Epidermal melanocyte (primary cell): Measurements from ENCODE around the gene SLC15A1.

Experiments used
- DNase-seq: peaks from one replicate; pipeline ENCODE4 v3.0.0; 2011; ENCODE audit warnings: low spot score; ENCODE audit not compliant: insufficient read length

SLC15A1 gene, protein sequence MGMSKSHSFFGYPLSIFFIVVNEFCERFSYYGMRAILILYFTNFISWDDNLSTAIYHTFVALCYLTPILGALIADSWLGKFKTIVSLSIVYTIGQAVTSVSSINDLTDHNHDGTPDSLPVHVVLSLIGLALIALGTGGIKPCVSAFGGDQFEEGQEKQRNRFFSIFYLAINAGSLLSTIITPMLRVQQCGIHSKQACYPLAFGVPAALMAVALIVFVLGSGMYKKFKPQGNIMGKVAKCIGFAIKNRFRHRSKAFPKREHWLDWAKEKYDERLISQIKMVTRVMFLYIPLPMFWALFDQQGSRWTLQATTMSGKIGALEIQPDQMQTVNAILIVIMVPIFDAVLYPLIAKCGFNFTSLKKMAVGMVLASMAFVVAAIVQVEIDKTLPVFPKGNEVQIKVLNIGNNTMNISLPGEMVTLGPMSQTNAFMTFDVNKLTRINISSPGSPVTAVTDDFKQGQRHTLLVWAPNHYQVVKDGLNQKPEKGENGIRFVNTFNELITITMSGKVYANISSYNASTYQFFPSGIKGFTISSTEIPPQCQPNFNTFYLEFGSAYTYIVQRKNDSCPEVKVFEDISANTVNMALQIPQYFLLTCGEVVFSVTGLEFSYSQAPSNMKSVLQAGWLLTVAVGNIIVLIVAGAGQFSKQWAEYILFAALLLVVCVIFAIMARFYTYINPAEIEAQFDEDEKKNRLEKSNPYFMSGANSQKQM

DNA sequence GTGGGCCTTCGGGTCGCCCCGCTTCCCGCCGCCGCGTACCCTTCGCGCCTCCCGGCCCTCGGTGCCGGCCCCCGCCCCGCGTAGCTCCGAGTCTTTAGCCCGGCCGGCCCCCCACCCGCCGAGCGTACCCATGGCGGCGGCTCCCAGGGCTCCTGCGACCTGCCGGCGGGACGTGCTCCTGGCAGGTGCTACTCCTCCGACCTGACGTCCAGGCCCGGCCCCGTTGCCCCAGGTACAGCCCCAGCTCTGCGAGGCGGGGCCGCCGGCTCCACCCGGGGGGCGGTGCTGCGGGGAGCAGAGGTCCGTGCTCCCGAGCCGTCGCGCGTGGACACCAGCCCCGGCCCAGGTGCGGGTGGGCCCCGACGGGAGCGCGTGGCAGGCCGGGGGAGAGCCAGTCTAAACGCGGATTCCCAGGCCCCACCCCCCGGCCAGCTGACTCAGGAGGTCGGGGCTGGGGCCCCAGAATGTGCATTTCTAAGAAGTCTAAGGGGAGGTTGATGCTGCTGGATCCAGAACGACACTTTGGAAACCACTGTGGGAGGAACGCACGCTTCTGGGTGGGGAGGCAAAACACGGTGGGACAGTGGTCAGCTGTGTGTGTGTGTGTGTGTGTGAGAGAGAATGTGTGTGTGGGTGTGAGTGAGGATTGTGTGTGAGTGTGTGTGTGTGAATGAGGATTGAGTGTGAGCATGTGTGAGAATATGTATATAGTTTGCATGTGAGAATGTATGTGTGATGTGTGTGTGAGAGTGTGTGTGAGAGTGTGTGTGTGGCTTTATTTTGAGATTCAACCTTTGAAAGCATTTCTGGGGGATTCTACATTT is at the start of gene SLC15A1:
TSS of gene SLC15A1 (minus strand) at position 206 of the 824 bp plus-strand sequence. CDS start at position 132, 74 bp downstream.
- DNase-seq: no peak

GRCh38 chr13:98801626-98802418 is 49.4 kb upstream of the SLC15A1 start:
- no peak for DNase-seq

DNA sequence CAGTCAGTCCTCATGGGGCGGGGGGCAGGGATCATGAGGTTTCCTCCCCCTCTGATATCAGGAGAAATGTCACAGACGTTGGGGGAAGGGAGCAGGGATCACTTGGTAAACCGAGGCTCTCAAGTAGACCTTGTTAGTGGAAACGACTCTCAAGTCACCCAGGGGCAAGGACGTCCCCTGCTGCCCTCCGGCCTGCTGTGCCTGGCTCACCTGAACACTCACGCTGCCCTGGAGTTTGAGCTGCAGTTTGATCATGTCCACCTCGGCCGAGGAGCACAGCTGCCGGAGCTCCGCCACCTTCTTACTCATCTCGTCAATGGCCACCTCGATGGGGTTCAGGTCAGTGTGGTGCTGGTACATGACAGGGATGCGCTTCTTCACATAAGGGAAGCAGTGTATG is 47.6 kb upstream of the SLC15A1 start:
- no peak for DNase-seq

DNA sequence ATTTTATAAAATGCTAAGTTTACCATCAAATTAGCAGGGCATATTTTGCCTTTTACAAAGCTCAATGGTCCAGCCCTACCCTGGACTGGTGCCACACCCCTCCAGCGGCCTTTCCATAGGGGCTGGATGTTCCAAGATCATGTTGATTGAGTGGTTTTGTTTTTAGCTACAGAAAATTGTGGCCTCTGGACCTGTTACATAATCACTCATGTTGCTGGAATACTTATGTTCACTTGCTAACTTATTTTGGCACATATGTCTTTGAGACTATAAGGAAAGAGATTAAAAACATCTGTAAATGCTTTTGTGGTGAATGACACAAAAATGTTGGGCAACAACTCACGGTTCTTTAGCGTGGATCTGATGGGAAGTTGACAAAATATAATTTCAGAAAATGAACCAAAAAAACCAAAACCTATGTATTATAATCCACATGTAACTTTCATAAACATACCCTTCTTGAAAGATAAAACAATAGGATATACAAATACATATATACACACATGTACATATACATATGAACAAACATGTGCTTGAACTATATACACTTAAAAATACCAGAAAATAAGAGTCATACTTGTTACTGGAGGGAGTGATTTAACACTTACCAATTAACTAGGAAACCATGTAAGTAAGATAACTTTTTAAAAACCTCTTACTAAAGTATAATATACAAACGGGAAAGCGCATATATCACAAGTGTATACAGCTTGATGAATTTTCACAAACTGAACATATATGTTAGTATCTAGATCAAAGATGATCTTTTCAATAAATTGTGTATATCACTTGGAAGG is 46.6 kb upstream of the SLC15A1 start:
- DNase-seq: no peak

DNA sequence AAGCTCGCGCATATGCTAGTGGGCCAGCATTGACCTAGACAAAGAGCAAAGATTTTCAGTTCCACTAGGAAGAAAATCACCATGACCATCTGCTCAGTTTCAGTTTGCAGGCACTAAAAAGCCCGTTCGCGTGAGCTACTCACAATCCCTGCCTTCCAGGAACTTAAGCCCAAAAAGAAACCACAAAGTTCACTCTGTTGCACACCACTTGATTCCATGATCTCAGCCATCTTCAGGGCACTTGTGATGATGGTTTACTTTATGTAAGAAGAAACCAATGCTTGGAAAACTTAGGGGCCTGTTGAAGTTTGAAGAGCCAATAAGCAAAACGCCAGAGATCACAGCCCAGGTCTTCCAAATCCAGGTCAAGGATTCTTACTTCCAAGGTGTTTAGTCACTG is 45.0 kb upstream of the SLC15A1 start:
- no peak for DNase-seq

DNA sequence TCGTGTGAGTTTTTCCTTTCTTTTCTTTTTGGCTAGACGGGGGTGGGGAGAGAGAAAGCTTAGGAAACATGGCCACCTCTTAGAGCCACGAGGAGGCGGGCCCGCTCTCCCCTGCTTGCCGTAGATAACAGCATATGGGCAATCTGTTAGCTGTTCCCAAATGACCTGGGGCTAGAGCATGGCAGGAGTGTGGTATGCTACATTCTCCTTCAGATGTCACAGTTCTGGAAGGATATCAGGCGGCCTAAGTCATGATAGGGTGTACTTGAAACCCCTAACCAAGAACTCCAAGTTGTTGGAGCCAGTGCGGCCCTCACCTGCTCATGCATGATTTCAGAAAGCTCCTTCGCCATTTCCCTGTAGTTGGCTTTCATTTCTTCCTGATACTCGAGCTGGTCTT is 44.3 kb upstream of the SLC15A1 start:
- no peak for DNase-seq

GRCh38 chr13:98796191-98796590 is 43.7 kb upstream of the SLC15A1 start:
- DNase-seq: no peak

DNA sequence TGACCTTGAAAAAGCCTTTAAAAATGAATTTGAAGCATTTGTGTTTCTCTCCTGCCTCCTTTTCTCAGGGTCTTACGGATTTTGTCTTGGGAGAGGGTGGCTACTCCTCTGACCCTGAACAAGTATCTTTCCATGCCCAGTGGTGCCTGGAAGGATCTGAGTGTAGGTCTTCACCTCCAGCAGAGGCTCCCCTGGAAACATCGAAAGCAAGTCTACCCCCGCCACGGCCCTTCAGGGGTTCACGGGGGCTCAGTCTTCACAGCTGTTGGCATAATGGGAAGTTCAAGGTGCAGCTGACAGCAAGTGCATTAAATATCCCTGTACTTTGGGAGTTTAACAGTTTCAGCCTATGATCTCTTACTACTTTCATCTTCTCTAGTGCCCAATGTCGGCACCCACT is 42.7 kb upstream of the SLC15A1 start:
- no peak for DNase-seq

DNA sequence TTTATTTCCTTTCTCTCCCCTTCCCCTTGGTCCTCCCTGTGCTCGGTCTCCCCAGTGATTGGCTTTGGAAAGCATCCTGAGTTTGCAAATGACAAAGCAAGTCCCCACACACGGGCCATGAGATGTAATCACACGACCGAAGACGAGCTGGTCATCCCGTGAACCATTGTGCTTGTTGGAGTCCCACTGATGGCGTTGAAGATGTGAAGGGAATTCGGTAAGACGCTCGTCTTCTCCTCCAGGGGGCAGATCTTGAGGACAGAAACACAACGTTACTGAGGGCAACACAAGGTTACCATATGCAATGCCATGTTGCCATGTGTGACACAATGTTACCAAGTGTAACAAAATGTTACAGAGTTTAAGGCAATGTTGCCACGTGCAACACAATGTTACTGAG is 42.0 kb upstream of the SLC15A1 start:
- DNase-seq: no peak

DNA sequence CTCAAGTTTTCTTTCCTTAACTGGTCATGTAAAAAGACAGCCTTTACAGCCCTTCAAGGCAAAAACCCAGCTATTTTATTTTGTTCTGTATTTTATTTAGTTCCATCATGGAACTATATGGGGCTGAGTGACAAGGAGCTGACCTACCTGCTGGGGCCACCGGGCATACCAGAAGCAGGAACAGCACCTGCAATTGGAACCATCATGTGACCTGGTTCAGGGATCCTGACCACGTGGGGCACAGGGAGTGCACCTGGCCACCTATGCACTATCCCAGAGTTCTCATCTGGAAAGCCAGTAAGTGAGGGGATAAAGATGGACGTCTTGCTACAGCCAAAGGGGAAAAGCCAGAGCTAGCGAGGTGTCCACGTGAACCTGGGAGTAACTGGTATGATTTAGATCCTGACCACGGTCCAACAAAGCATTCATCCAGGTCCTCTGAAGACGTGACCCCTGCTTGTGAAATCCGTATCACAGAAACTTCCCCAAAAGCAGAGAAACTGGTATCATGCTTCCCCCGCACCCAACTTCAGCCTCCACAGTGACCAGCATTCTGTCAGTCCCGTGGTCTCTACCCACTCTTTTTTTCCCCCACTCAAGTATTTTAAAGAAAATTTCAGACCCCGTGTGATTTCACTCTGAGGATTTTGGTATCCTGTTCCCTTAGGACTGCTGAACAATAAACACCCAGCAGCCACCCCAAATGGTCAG is 40.5 kb upstream of the SLC15A1 start:
- no peak for DNase-seq

- no peak for DNase-seq
These were observed 39.8 kb upstream of the SLC15A1 start for GRCh38 chr13:98792321-98792720.

GRCh38 chr13:98791611-98792010 is 39.1 kb upstream of the SLC15A1 start:
- no peak for DNase-seq

DNA sequence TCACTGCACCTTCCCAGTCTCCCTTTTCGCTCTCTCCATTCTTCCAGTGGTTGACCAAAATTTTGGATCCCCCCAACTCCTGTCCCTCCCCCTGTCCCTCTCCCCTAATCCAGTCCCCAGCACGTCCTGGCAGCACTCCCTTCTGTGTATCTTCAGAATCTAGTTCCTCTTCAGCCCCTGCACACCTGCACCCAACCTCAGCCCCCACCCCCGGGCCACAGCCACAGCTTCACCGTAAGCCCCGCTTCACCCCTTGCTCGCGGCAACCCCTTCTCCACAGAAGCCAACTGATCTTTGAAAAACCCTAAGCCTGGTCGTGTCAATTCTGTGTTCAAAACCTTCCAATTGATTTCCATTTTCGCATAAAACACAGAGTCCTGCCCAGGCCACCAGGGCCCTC is 35.5 kb upstream of the SLC15A1 start:
- DNase-seq: no peak

GRCh38 chr13:98787173-98787572 is 34.7 kb upstream of the SLC15A1 start:
- no peak for DNase-seq

- no peak for DNase-seq
These were observed 33.6 kb upstream of the SLC15A1 start for GRCh38 chr13:98786023-98786422.

DNA sequence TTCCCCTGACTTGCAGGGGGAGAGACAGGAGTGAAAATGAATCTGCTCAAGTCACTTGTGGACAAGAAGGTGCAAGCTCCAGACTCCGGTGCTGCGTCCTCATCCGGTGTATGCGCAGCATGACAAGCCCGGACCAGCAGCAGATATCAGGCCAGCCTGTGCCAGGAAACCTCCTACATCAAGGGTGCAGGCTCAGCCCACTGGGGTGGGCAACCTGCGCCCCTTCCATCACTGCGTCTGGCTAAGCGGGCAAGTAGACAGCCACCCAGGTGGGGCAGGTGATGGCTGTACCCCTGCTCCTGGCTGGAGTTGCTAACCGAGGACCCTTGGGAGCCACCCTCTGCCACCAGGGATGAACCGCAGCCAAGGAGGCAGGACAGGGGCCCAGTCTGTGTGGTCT is 32.9 kb upstream of the SLC15A1 start:
- DNase-seq: no peak

DNA sequence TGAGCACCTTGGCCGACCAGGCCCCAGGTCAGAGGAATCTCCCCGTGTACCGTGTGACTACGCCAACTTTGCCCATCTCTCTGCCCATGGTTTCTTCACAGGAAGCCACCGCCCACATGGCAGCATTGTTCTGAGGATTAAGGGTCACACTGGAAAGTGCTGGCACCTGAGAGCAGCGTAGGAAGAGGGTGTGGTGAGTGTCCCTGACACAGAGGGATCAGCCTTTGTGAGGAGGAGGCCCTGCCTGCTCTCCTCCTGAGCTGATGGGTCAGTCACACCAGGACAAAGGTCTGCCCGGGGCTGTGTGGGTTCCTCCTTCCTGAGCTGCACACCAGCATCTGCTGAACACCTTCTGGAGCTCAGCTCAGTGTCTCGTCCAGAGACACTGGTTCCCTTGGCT is 32.2 kb upstream of the SLC15A1 start:
- no peak for DNase-seq

DNA sequence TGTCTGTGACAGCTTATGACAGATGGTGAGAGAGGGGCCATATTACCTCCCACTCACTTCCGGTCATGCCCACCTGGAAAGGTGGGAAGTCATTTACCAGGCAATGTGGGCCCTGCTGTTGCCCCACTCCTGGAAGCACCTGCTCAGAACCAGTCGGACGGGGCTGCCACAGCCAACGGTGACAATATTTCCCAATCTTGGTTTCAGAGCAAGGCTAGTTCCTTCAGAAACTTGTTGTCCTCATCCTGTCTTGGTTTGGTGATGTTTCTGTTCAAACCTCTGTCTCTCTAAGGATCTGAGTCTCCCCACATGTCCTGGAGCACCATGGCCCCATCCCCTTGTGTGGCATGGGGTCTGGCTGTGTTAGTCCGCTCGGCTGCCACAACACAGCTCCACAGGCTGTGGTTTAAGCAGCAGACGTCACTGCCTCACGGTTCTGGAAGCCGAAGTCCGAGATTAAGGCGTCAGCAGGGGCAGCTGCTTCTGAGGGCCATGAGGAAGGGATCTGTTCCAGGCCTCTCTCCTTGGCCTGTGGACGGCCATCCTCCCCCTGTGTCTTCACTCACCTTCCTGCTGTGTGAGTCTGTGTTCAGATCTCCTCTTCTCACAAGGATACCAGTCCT is 31.5 kb upstream of the SLC15A1 start:
- DNase-seq: no peak

DNA sequence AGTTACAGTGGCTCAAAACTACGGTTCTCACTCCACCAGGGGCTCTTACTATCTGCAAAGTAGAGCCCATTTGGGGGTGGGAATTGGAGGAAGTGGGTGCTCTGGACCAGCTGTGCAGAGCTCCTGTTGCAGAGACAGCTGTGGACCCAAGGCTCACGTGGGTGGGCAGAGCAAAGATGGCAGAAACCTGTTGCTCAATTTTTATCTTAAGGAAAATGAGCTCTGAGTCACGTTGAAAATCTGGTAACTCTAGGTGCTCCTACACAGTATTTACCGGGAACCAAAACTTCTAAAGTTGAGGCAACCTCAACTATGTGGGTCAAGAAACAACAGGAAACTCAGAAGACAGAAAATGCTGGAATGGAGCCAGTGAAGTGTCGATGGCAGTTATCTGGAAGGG is 30.2 kb upstream of the SLC15A1 start:
- peak; percentile 4 for DNase-seq
